B cell (primary cell): ENCODE measurements around the gene PDK4. TPM values are rescaled to one million over a fixed set of nuclear protein-coding genes. Genes with fewer than 3 reads are reported as not detected.

ENCODE experiments used
- ATAC-seq: fragments of 200-7000 bp; cut with Tn5 transposase; one replicate; pipeline ENCODE4 v1.10.0; 2021; ENCODE audit warnings: low read depth, mild to moderate bottlenecking, moderate number of reproducible peaks, moderate library complexity
- CTCF ChIA-PET: fragments of 350-600 bp; sonication (Branson Sonifier 250); formaldehyde crosslinking; loops from one replicate; lab custom pipeline; 2021; ENCODE audit warnings: antibody characterized with exemption, inconsistent platforms; lab: Charles Lee
- POLR2A ChIA-PET: fragments of 350-600 bp; sonication (Branson Sonifier 250); formaldehyde crosslinking; loops from one replicate; lab custom pipeline; 2021; ENCODE audit warnings: antibody characterized with exemption; lab: Charles Lee
- DNase-seq: peaks from one replicate; pipeline ENCODE4 v3.0.0; 2013
- H2AFZ ChIP-seq: 2 replicates; pipeline ENCODE4 v1.6.1; 2012; ENCODE audit warnings: mild to moderate bottlenecking, low read depth, low read length; ENCODE audit not compliant: insufficient read depth, poor library complexity, severe bottlenecking
- H3K27ac ChIP-seq, 2 donors: 1 replicate in 1 of 2; 2 replicates in 1 of 2; pipeline ENCODE4 v1.5.1; 2012 to 2013; ENCODE audit warnings: low read length in 2 of 2, mild to moderate bottlenecking in 2 of 2, moderate library complexity in 1 of 2
- H3K27me3 ChIP-seq, 4 experiments: fragments of 200-600 bp in 1 of 4; sonication (generic) in 1 of 4; replicated peaks in 1 of 4; 1 replicate in 2 of 4; 2 replicates in 2 of 4; pipeline versions ENCODE4 v1.6.1 to v1.7.0; 2013 to 2016; ENCODE audit warnings: low read length in 3 of 4, mild to moderate bottlenecking in 2 of 4, mixed read lengths in 1 of 4, moderate library complexity in 1 of 4; ENCODE audit not compliant: insufficient read depth in 4 of 4, control insufficient read depth in 3 of 4; ENCODE audit errors: control extremely low read depth in 1 of 4
- H3K36me3 ChIP-seq, 2 experiments: replicated peaks in 1 of 2; 1 replicate in 1 of 2; 2 replicates in 1 of 2; pipeline versions ENCODE4 v1.6.1 to v1.7.1; 2013; ENCODE audit warnings: low read length in 1 of 2; ENCODE audit not compliant: insufficient read depth in 2 of 2, control insufficient read depth in 1 of 2; ENCODE audit errors: control extremely low read depth in 1 of 2, extremely low read depth in 1 of 2
- H3K4me1 ChIP-seq, 2 donors: fragments of 200-600 bp in 1 of 2; sonication (generic) in 1 of 2; 1 replicate in 1 of 2; 2 replicates in 1 of 2; pipeline versions ENCODE4 v1.5.1 to v1.6.1; 2013 to 2017; ENCODE audit warnings: low read length in 2 of 2; ENCODE audit not compliant: control insufficient read depth in 2 of 2, insufficient read depth in 2 of 2
- H3K4me2 ChIP-seq: replicated peaks from 2 replicates; pipeline ENCODE3; 2012; ENCODE audit warnings: mild to moderate bottlenecking, low read depth, low read length; ENCODE audit not compliant: poor library complexity, severe bottlenecking
- H3K4me3 ChIP-seq, 5 experiments: fragments of 200-600 bp in 1 of 5; sonication (generic) in 1 of 5; 1 replicate in 3 of 5; 2 replicates in 2 of 5; pipeline versions ENCODE4 v1.5.1 to v1.7.0; 2011 to 2016; ENCODE audit warnings: low read length in 4 of 5, mild to moderate bottlenecking in 4 of 5, low read depth in 2 of 5, control low read depth in 1 of 5, moderate library complexity in 1 of 5; ENCODE audit not compliant: insufficient read depth in 1 of 5; ENCODE audit errors: control extremely low read depth in 1 of 5, extremely low read depth in 1 of 5
- H3K79me2 ChIP-seq: fragments of 200-600 bp; sonication (generic); one replicate; pipeline ENCODE4 v1.6.0; 2016; ENCODE audit warnings: low read length; ENCODE audit not compliant: control insufficient read depth, insufficient read depth
- H3K9ac ChIP-seq: fragments of 200-600 bp; sonication (generic); 2 replicates; pipeline ENCODE4 v1.6.1; 2017; ENCODE audit warnings: mild to moderate bottlenecking, low read length, moderate library complexity
- H3K9me3 ChIP-seq, 3 donors: one replicate each; pipeline versions ENCODE4 v1.6.1 to v1.7.1; 2013; ENCODE audit warnings: low read length in 2 of 3; ENCODE audit not compliant: control insufficient read depth in 2 of 3, insufficient read depth in 1 of 3; ENCODE audit errors: control extremely low read depth in 1 of 3
- H4K20me1 ChIP-seq: 2 replicates; pipeline ENCODE4 v1.6.0; 2012; ENCODE audit warnings: mild to moderate bottlenecking, low read length; ENCODE audit not compliant: insufficient read depth, control insufficient read depth, poor library complexity, severe bottlenecking
- H3K27ac Mint-ChIP-seq: one replicate; pipeline ENCODE4 v1.8.0; 2021; ENCODE audit warnings: mixed read lengths
- H3K27me3 Mint-ChIP-seq: one replicate; pipeline ENCODE4 v1.8.0; 2021; ENCODE audit warnings: mixed read lengths
- H3K4me1 Mint-ChIP-seq: one replicate; pipeline ENCODE4 v1.8.0; 2021; ENCODE audit warnings: mixed read lengths
- H3K4me3 Mint-ChIP-seq: one replicate; pipeline ENCODE4 v1.8.0; 2021; ENCODE audit warnings: mixed read lengths
- H3K9me3 Mint-ChIP-seq: one replicate; pipeline ENCODE4 v1.8.0; 2022; ENCODE audit warnings: mixed read lengths; ENCODE audit not compliant: insufficient read depth
- CTCF ChIP-seq: fragments of 200-600 bp; IDR thresholded peaks from one replicate; pipeline ENCODE4 v1.8.0; 2022; ENCODE audit warnings: antibody characterized with exemption, mild to moderate bottlenecking
- EZH2 ChIP-seq: IDR thresholded peaks from 2 replicates; pipeline ENCODE4 v1.6.1; 2012; ENCODE audit warnings: borderline replicate concordance, low read depth, mild to moderate bottlenecking, moderate library complexity, low read length; ENCODE audit not compliant: insufficient read depth, poor library complexity, severe bottlenecking
- WGBS: methylation state at CpG from one replicate; pipeline ENCODE4 v1.1.5; 2013; ENCODE audit warnings: missing lambda C conversion rate; ENCODE audit not compliant: insufficient coverage; 5-methylcytosine and 5-hydroxymethylcytosine counted together
- intact Hi-C: fragments of 100-400 bp; cut with micrococcal nuclease; formaldehyde crosslinking; loops from one replicate; pipeline ENCODE4 v1.10.0; 2022
- polyA plus RNA-seq: library from polyadenylated mRNA; depleted of rRNA; stranded (reverse); fragments of >200 nt; gene quantifications from 2 replicates; pipeline ENCODE4 v1.2.3, GENCODE V29; 2012
- total RNA-seq, 2 donors: library from RNA; stranded (reverse); fragments of 120-200 nt in 1 of 2; gene quantifications; 1 replicate in 1 of 2; 2 replicates in 1 of 2; pipeline versions ENCODE4 v1.2.3 to v1.2.4, GENCODE V29; 2013 to 2022

The PDK4 gene
- total and polyA plus RNA-seq, 2 donors (not counting 1 experiment from before 2014, with no cell fraction given) = 0.54 to 6.8 TPM

GRCh38 chr7:95539426-95539825 lies 56.9 kb downstream of the PDK4 start:
- no peak for DNase-seq
- H3K9me3 ChIP-seq = no peaks in the 10 kb centered on the region
- no peak overlapping the region for H3K4me3 Mint-ChIP-seq
- H3K9ac ChIP-seq = no peak overlapping the region
- no peak for TF ChIP-seq CTCF
- no peak for TF ChIP-seq EZH2
- no peak for ATAC-seq
- H2AFZ ChIP-seq = no peak overlapping the region
- intact Hi-C loops = no loop called here
- H3K4me2 ChIP-seq = no peak overlapping the region
- peaks cover 0 to 4% (median 0%) of the 10 kb centered on the region in 4 experiments for H3K27me3 ChIP-seq
- H4K20me1 ChIP-seq = no peaks in the 10 kb centered on the region
- no peaks in the 10 kb centered on the region for H3K9me3 Mint-ChIP-seq
- no peaks in the 10 kb centered on the region for H3K4me1 ChIP-seq
- H3K27ac Mint-ChIP-seq = no peak overlapping the region
- no peak overlapping the region for H3K4me3 ChIP-seq
- no peaks in the 10 kb centered on the region for H3K36me3 ChIP-seq
- CTCF ChIA-PET = interaction anchor here (0.6 to 11.3 kb wide), 3 partner anchors 13 to 215 kb away, joined by 3 to 270 read pairs (median 97); no protein-coding TSS in a partner anchor
- no peaks in the 10 kb centered on the region for H3K79me2 ChIP-seq
- POLR2A ChIA-PET = no interaction called here
- H3K27ac ChIP-seq = no peak overlapping the region
- H3K27me3 Mint-ChIP-seq = peaks cover 9% of the 10 kb centered on the region
- H3K4me1 Mint-ChIP-seq = no peaks in the 10 kb centered on the region

GRCh38 chr7:95537468-95537867 lies 58.8 kb downstream of the PDK4 start:
- Mint-ChIP-seq H3K9me3 (no peaks in the 10 kb centered on the region), H3K4me3 (no peak overlapping the region), H3K4me1 (no peaks in the 10 kb centered on the region), H3K27me3 (peaks cover 11% of the 10 kb centered on the region), H3K27ac (no peak overlapping the region)
- H3K27ac ChIP-seq = no peak overlapping the region
- no peaks in the 10 kb centered on the region for H3K36me3 ChIP-seq
- WGBS = 100% methylated on average over 1 of the region's 2 CpGs
- no peak overlapping the region for H3K9ac ChIP-seq
- no peaks in the 10 kb centered on the region for H3K9me3 ChIP-seq
- H4K20me1 ChIP-seq = no peaks in the 10 kb centered on the region
- no peak overlapping the region for H3K4me2 ChIP-seq
- TF ChIP-seq EZH2 = no peak
- TF ChIP-seq CTCF = no peak
- H3K79me2 ChIP-seq = no peaks in the 10 kb centered on the region
- POLR2A ChIA-PET = no interaction called here
- no peak for ATAC-seq
- H2AFZ ChIP-seq = no peak overlapping the region
- no peaks in the 10 kb centered on the region for H3K4me1 ChIP-seq
- intact Hi-C loops = no loop called here
- CTCF ChIA-PET = interaction anchor here (1.7 to 15.1 kb wide), 2 partner anchors 9 to 152 kb away, joined by 5 to 681 read pairs; no protein-coding TSS in a partner anchor
- H3K4me3 ChIP-seq = no peak overlapping the region
- H3K27me3 ChIP-seq = peaks cover 0 to 4% (median 0%) of the 10 kb centered on the region in 4 experiments
- no peak for DNase-seq
